GM19468 (cell line): ENCODE data around the gene SMYD1.

Source experiments
- ATAC-seq: cut with Tn5 transposase; IDR thresholded peaks from one replicate; pipeline ENCODE4 v1.9.1; 2021; ENCODE audit warnings: mild to moderate bottlenecking, moderate library complexity, moderate number of reproducible peaks; ENCODE audit not compliant: unreplicated experiment; ENCODE audit errors: extremely low read depth

Gene SMYD1

DNA sequence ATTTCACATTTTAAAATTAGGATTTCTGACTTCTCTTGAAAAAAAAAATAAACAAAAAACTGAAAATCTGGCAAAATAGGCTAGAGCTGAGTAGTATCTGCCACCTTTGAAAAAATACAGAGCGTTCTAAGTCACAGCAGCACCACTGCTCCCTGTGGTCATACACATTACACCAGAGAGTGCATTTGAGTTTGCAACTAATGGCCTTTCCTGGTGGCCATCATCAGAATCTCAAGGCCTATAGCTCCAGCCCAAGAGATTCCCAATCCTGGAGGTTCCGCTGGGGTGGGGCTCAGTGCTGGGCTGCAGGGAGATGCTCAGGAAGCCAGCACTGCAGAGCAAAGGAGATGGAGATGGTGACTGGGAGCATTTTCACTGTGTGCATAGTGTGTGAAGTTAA lies 17.5 kb downstream of the SMYD1 start:
- no peak for ATAC-seq

DNA sequence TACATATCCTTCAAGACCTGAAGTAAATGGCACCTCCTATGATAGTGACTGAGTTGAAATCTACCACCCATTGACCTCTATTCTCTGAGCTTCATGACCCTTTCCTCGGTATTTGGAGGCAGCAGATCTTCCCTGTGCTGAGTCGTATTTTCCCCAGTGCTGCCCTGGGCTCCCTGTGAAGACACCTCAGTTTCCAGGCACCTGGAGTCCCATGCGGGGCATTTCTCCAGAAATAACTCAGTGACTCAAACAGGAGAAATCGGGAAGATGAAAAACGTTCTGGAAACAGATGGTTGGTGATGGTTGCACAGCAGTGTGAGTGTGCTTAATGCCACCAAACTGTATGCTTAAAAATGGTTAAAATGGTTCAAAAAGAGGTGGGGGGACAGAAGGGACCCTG lies 18.0 kb downstream of the SMYD1 start:
- ATAC-seq: no peak

DNA sequence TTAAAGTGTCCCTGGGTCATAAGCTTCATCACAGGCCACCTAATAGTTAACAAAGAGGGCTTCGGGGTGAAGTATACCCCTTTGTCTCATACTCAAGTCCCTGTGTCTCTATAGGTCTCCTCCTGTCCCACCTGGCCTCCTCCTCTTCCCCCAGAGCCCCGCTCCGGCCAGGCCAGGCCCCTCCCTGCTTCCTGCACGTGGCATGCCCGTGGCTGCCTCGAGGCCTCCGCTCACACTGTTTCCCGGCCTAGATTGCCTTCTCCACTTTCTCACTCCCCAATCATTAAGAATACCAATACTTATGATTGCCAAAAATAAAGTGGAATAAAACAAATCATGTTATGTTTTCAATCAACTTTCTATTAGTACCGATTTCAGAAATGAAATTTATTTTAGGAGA lies 18.8 kb downstream of the SMYD1 start:
- ATAC-seq: no peak

DNA sequence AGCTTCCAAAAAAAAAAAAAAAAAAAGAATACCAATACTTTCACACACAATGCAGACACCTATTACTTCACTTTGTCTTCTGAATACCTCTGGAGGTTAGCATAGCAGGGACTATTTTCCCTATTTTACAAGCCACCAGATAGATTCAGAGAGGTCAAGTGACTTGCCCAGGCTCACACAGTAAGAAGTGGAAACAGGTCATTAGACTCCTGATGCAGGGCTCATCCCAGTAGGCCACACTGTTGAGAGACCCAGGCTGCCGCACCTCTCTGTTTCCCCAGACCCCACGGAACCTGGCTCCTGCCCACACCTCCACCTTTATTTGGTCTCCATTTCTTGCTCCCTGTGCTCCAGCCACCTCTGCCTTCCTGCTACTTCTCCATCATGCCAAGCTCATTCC lies 19.4 kb downstream of the SMYD1 start:
- ATAC-seq: no peak

DNA sequence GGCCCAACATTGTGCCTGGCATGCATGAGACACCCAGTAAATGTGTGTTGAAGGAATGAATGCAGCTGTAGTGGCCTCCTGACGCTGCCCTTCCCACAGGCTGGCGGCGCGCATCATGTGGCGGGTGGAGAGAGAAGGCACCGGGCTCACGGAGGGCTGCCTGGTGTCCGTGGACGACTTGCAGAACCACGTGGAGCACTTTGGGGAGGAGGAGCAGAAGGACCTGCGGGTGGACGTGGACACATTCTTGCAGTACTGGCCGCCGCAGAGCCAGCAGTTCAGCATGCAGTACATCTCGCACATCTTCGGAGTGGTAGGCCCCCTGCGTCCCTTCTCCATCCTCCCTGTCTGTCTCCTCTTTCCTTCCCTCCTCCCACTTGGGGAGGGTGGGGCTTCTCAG lies 20.1 kb downstream of the SMYD1 start:
- no peak for ATAC-seq

DNA sequence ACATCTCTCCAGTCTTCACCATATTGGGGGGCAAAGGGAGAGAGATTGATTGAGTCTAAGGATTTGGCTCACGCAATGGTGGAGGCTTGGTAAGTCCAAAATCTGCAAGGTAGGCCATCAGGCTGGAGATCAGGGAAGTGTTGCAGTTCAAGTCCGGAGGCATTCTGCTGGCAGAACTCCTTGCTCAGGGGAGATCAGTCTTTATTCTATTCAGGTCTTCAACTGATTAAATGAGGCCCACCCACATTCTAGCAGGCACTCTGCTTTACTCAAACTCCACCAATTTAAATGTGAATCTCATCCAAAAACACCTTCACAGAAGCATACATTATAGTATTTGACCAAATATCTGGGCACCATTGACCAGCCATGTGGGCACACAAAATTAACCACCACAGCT lies 21.4 kb downstream of the SMYD1 start:
- ATAC-seq: no peak

DNA sequence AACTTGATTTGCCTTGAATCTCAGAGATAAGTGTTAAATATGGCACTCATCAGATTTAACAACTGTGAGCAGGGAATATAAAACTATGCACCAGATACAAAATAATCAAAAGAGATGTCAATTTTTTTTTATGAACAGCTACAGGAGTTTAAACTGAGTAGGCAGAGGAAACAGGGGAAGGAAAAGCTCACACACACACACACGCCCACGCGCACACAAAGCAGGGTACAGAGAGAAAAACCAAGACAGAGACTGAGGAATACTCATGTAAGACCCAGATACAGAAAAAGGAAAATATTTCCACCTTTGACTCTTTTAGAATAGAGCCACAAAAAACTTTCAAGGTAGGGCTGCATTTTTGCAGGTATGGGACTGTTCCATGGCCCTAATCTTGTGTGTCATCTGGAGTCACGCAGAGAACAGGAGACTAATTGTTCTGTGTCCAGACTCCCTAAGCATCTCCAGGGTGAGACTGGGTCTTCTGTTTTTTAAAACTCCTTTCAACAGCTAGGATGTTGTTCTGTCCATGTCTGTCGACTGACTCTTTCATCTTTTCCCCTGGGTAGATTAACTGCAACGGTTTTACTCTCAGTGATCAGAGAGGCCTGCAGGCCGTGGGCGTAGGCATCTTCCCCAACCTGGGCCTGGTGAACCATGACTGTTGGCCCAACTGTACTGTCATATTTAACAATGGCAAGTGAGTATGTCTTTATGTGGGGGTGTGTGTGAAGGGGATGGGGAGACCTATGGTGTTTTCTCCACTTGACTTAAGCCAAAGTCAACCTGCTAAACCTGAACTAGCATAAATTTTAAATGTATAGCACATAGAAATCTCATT lies 23.0 kb downstream of the SMYD1 start:
- ATAC-seq: no peak

DNA sequence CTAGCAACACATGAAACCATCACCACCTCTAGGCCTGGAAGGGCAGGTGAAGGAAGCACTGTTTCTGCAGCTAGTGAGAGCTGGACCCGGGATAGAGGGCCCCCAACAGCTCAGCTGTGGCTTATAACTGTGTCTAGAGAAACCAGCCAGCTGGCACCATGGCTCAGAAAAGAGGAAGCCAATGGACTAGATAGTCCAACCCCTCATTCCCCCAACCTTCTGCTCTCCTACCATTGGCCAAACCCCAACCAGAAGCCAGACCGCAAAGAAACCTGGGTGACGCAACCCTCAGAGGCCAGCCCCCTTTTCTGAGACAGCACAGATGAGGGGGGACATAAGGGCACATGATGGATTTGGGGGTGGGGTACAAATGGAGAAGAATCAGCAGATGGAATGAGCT lies 24.3 kb downstream of the SMYD1 start:
- ATAC-seq: no peak

DNA sequence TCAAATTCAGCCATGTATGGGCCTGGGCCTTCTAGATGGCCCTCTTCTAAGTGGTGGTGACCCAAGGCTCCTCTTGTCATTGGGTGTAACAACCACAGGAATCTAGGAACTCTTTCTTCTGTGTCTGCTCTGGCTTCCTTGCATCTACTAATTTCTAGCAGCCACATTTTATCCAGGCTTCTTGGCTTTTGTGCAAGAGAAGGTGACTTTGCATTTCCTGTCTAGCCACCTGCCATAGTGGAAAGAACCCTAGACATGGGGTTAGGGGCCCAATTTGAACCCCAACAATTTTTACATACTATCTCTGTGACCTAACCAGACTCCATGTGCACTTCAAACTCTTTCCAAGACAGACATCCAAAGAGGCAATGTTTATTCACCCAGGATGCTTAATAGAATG lies 25.1 kb downstream of the SMYD1 start:
- no peak for ATAC-seq

DNA sequence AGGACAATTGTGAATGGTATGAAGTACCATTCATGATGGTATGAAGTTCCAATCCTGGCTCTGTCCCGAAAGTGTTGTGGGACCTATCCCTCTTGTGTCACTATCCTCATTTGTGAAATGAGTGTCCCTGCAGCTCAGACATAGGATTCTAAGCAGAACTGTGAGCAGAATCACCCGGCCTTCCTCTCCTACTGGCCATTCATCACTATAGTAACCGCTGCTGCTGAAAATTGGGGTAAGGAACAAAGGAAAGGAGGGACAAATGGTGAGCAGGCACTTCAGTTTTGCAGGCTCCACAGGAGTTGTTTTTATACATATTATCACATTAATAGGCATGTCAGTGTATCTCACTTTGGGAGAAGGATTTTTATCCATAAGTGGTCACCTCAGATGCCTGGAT lies 27.4 kb downstream of the SMYD1 start:
- no peak for ATAC-seq

DNA sequence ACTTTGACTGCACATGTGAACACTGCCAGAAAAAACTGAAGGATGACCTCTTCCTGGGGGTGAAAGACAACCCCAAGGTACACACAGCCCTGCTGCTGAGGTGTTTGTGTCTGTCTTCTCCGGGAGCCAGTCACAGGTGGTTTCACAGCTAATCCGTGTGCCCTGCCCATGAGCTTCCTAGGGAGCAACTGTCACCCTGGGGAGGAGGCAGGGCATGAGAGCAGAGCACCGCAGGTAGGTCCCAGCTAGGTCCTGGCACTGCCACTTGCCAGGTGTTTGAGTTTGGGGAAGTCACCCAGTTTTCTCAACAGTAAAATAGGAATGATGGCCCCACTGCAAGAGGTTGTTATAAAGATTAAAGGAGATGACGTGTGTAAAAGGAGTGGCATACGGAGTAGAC lies 29.1 kb downstream of the SMYD1 start:
- no peak for ATAC-seq

DNA sequence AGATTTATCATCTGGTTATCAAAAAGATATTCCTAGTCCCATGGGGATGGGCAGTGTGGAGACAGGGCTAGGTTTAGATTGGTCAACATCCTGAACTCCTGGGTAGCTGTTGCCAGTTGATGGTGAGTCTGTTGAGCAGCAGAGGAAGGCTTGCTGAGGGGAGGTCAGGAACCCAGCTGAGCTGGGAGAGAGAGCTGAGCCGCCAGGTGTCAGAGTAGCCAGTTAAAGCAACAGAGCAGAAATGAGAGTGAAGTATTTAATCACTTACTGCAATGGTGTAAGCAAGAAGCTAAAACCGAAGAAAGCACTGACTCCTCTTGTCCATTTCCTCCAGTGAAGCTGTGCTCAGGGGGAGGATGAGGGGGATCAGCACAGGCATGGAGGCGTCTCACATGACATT lies 29.6 kb downstream of the SMYD1 start:
- ATAC-seq: no peak

DNA sequence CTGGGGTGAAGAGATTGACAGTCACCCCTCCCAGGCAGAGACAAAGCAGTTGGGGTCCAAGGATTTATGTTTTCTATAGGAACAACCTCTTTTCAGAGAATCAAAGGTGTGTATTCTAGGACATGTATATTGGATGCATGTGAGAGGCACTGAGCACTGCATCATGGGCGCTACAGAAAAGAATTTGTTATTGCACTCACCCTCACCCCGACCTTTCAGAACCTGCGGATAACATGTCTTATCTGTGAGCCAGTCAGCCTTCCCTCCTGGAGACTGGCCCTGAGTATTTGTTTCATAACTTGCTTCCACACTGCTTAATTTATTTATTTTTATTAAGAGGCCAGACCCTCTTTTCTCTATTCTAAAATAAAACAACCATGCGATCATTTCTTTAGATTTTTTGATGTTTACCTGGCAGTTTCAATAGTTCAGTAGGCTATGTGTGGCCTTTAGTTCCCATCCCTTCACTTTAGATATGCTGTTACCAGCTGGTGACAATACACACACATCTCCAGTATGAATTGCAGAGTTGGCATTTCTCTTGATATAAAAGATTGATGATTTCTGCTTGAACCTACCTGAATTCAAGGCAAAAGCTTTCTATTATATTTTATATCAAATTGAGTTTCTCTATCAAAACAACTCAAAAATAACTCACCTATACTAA lies 30.4 kb downstream of the SMYD1 start:
- ATAC-seq: no peak

DNA sequence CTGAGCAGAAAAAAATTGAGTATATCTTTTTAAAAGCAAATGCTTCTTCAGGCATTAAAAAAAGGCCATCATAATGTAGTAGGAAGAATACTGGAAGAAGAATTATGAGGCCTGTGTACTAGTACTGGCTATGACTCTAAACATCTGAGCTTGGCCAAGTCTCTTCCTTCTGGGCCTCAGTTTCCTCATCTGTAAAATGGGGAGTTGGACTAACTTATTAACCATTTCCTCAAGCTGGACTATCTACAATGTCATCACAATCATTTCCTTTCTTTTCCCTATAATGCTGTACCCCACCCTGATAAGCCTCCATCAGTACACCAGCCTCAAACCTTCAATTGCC lies 30.9 kb downstream of the SMYD1 start:
- ATAC-seq: no peak

DNA sequence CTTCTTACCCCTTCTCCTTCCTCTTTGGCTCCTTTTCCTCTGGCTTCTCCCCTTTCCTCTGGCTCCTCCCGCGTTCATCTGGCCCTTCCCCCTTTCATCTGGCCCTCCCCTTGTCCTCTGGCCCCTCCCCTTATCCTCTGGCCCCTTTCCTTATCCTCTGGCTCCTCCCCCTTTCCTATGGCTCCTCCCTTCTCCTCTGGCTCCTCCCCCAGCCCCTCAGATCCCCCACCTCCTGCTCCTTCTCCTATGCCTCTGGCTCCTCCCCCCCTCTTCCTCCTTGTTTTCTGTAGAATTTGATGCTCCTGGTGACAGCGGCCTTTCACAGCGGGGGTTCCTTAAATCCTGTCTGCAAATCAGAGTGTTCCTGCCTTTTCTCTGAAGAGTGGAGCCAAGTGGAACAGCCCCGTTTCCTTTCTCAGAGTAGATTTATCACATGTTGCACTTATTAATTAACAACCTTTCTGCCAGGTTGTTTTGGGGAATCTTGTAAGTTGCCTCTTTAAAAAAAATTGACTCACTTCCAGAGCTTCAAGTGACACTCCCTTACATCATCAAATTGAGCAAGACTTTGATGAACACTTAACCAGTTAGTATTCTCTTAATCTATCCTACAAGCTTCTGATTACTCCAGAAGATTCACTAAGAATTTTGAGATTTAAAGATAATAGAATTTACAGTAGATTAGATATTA lies 32.3 kb downstream of the SMYD1 start:
- ATAC-seq: no peak

DNA sequence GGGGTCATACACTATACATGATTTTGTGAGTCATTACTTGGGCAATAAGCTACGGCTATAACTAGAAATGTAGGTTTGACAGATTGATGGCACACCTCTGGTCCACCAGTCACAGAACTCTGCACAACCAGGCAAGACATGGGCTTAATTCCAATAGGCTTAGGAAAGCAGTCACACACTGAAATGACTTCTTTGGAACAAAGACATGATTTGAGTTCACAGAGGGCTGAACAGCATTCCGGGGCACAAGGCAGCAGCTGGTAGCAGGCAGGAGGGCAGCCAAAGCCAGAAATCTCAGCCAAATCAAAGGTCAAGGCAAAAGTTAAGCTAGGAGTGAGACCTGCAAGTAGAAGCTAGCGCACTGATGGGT lies 32.8 kb downstream of the SMYD1 start:
- no peak for ATAC-seq

DNA sequence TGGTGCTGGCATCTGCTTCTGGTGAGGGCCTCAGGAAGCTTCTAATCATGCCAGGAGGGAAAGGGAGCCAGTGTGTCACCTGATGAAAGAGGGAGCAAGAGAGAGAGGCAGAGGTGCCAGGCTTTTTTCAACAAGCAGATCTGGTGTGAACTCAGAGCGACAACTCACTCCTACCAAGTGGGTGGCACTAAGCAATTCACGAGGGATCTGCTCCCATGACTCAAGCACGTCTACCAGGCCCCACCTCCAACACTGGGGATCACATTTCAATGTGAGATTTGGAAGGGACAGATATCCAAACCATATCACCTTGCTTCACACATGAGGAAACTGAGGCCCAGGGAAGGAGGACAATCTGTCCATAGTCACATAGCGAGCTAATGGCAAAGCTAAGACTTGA lies 41.2 kb downstream of the SMYD1 start:
- ATAC-seq: no peak

DNA sequence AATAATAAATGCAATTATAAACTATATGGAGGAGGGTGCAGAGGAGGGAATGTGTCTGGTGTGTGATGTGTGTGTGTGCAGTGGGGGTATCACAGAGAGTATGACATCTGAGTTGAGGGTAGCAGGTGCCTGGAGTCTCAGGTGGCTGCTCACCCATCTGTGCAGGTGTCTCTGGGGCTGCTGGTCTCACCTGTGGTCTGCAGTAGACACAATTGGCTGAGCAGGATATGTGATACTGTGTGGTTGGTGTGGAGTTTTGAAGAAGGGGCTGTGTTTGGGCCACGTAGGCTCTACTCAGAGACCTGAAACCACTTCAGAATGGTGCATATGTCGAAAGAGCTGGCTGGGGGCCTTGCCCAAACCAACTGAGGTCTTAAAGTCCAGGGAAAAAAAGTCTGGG lies 43.2 kb downstream of the SMYD1 start:
- ATAC-seq: no peak

DNA sequence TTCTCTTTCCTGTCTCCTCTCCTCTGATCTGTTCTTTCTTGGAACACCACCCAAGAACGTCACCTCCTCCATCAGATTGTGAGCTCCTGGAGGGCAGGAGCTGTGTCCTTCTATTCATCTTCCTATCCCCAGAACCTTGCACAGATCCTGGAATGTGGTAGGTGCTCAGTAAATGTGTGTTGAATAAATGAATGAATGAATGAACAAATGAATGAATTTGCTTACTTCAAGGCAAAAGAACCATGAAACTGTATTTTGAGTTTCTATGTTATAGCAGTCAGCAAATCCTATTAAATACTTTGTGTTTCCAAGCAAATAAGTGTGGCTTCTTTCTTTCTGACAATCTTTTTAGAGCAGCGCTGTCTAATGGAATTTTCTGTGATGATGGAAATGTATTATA lies 45.4 kb downstream of the SMYD1 start:
- ATAC-seq: no peak

DNA sequence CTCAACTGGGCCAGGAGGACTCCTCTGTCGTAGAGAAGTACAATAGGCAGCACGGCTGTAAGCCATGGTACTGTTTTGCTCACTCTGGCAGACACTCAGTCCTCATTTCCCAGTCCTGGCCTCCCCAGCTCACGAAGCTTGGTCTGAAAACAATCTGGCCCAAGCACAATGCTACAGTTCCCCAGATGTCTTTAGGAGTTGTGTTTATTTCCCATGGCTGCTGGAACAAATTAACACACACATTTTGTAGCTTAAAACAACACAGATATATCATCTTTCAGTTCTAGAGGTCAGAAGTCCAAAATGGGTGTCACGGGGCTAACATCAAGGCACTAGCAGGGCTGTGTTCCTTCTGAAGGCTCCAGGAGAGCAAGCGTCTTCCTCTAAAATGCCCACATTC lies 47.3 kb downstream of the SMYD1 start:
- no peak for ATAC-seq

DNA sequence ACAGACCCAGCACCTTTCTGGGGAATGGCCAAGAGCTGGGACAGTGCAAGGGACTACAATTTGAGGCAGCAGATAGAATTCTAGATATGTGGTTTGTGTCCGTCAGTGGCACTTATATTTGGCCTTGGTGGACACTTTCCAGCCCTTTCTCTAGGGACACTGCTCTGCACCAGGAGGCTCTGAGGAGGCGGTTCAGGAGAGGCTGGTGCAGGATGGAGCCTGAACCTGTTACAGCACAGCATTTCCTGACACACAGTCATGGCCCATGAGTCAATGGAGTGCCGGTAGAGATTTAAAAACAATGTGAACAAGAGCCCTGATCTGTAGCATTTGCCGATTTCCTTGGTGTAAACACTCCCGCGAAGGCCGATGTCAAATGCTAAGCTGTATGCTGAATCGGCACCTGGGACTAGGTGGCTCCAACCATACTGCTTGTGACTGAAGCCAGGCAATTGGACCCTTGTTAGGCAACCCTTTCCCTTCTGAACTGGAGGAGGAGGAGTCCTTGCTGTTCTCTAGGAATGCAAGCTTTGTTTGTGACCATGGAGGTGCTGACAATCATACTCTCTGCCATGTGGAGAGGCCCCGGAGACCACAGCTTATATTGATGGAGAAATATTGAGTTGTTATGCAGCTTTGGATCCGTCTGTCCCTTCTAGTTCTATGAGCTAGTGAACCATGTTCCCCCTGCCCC lies 48.3 kb downstream of the SMYD1 start:
- ATAC-seq: no peak
